Panc1 (cell line): ENCODE measurements around the gene CERS1. TPM values are rescaled to one million over a fixed set of nuclear protein-coding genes. Genes with fewer than 3 reads are reported as not detected.
A peak's percentile ranks its signal among the peaks of the same experiment; 100 is the strongest.
"Not testable (repeated sequence)": the region's sequence is repeated elsewhere in the genome, so short reads cannot be mapped to it uniquely, and the experiment has no call there.

ENCODE experiments used
- ATAC-seq: fragments of 200-7000 bp; cut with Tn5 transposase; 2 replicates; pipeline ENCODE4 v1.9.1; 2020; ENCODE audit warnings: mild to moderate bottlenecking, moderate library complexity
- BruUV-seq: library from RNA; stranded (reverse); fragments of 400-500 nt; replicated peaks from 2 replicates; lab custom pipeline; 2021; lab: Mats Ljungman, UMichigan
- CTCF ChIA-PET: fragments of 300-600 bp; sonication (Branson Sonifier 250); formaldehyde crosslinking; loops from one replicate; lab custom pipeline; 2022; ENCODE audit warnings: antibody characterized with exemption; lab: Charles Lee
- POLR2A ChIA-PET: fragments of 300-600 bp; sonication (Branson Sonifier 250); formaldehyde crosslinking; loops from one replicate; lab custom pipeline; 2022; ENCODE audit warnings: antibody characterized with exemption; lab: Charles Lee
- DNase-seq: peaks from one replicate; pipeline ENCODE4 v3.0.0-alpha.2; 2010; ENCODE audit warnings: low read depth, low spot score
- H3K27ac ChIP-seq: 2 replicates; pipeline ENCODE4 v1.5.1; 2011; ENCODE audit warnings: mild to moderate bottlenecking, low read length, inconsistent platforms
- H3K27me3 ChIP-seq: fragments of 200-500 bp; sonication (Bioruptor generic); 2 replicates; pipeline ENCODE4 v1.6.0; 2014; ENCODE audit warnings: low read length, inconsistent platforms; ENCODE audit not compliant: control insufficient read depth, insufficient read depth
- H3K36me3 ChIP-seq: fragments of 200-500 bp; sonication (Bioruptor generic); 2 replicates; pipeline ENCODE4 v1.5.1; 2014; ENCODE audit warnings: inconsistent platforms, mild to moderate bottlenecking, low read length, moderate library complexity; ENCODE audit not compliant: control insufficient read depth, insufficient read depth
- H3K4me1 ChIP-seq: 2 replicates; pipeline ENCODE4 v1.5.1; 2011; ENCODE audit warnings: inconsistent platforms, mild to moderate bottlenecking, low read length, moderate library complexity; ENCODE audit not compliant: control insufficient read depth, insufficient read depth
- H3K4me3 ChIP-seq, 2 experiments: 2 replicates each; pipeline ENCODE4 v1.5.1; 2011 to 2012; ENCODE audit warnings: low read depth in 2 of 2, low read length in 2 of 2, mild to moderate bottlenecking in 2 of 2, inconsistent platforms in 1 of 2, moderate library complexity in 1 of 2
- H3K9me3 ChIP-seq: fragments of 200-500 bp; sonication (Bioruptor generic); 2 replicates; pipeline ENCODE4 v1.5.1; 2014; ENCODE audit warnings: low read depth, mild to moderate bottlenecking, inconsistent platforms, low read length, moderate library complexity; ENCODE audit not compliant: control insufficient read depth, insufficient read depth
- CTCF ChIP-seq: fragments of 450-650 bp; IDR thresholded peaks from 2 replicates; pipeline ENCODE4 v1.5.1; 2017; ENCODE audit warnings: mild to moderate bottlenecking
- POLR2AphosphoS5 ChIP-seq: IDR thresholded peaks from 2 replicates; pipeline ENCODE4 v1.6.1; 2012; ENCODE audit warnings: mild to moderate bottlenecking, low read depth, low read length, moderate library complexity
- SIN3A ChIP-seq: IDR thresholded peaks from 2 replicates; pipeline ENCODE4 v1.6.1; 2012; ENCODE audit warnings: low read depth, mild to moderate bottlenecking, low read length, moderate library complexity, borderline replicate concordance; ENCODE audit not compliant: insufficient read depth
- in situ Hi-C: cut with HindIII; loops from 2 replicates; pipeline ENCODE4 v1.10.0; 2016; ENCODE audit warnings: low sequenced_read_pairs, low pct_unique_long_range_greater_than_20kb
- intact Hi-C: fragments of 100-400 bp; cut with micrococcal nuclease; formaldehyde crosslinking; loops from one replicate; pipeline ENCODE4 v1.10.0; 2022; ENCODE audit not compliant: unreplicated experiment
- total RNA-seq: library from RNA; stranded (reverse); gene quantifications from one replicate; pipeline ENCODE4 v1.2.1, GENCODE V29; 2021; ENCODE audit not compliant: unreplicated experiment

The CERS1 gene
- total RNA-seq, 1 experiment from 2014 or later, result 4.5 TPM

GRCh38 chr19:18919086-18919899, 23.3 kb upstream of the CERS1 start, which contains the start of the genes COPE and DDX49:
Gene COPE (minus strand): TSS chr19:18919387. CDS start chr19:18919348, 39 bp downstream.
Gene DDX49 (plus strand): TSS chr19:18919715. CDS start chr19:18919742, 27 bp downstream.
- no TSS peak for BruUV-seq
- H3K4me3 ChIP-seq, result peak within 1 kb of the TSS; percentile 79 to 87
- H3K36me3 ChIP-seq, result no peaks in the 10 kb centered on the region; the same call in 1 of the 2 replicates
- H3K27ac ChIP-seq, result peak within 1 kb of the TSS; percentile 80
- no peak; the same call in none of the 2 replicates for TF ChIP-seq POLR2AphosphoS5
- peak; percentile 86; the same call in 1 of the 2 replicates for TF ChIP-seq SIN3A
- intact Hi-C loops, result no loop called here
- peak; percentile 97 for DNase-seq
- in situ Hi-C loops, result no loop called here
- peak; percentile 96 for ATAC-seq
- ChIA-PET POLR2A (interaction anchor here (0.5 to 0.6 kb wide), 3 partner anchors 25 to 57 kb away, joined by 3 to 12 read pairs (median 3); no protein-coding TSS in a partner anchor), CTCF (interaction anchor here (0.6 to 1.7 kb wide), 3 partner anchors 25 to 68 kb away, joined by 3 to 6 read pairs (median 4); no protein-coding TSS in a partner anchor)
- no peaks in the 10 kb centered on the region for H3K27me3 ChIP-seq
- 0 out of 2 replicates have a peak, but pooled peaks cover 2% of the 10 kb centered on the region for H3K4me1 ChIP-seq
- H3K9me3 ChIP-seq, result no peaks in the 10 kb centered on the region

- peak overlapping the region in 1 of 2 experiments; percentile 87; a peak in 1 of 4 replicates for H3K4me3 ChIP-seq
- intact Hi-C loops, DNase-seq, in situ Hi-C loops, H3K27ac ChIP-seq, H3K9me3 ChIP-seq, H3K27me3 ChIP-seq, H3K4me1 ChIP-seq, BruUV-seq, H3K36me3 ChIP-seq, ATAC-seq: not testable (repeated sequence)
- CTCF ChIA-PET, result interaction anchor here (0.7 kb wide), 1 partner anchor 22 kb away, joined by 6 read pairs; no protein-coding TSS in a partner anchor
- POLR2A ChIA-PET, result interaction anchor here (0.6 to 0.7 kb wide), 2 partner anchors 18 to 410 kb away, joined by 4 to 11 read pairs; no protein-coding TSS in a partner anchor
These were observed 21.6 kb upstream of the CERS1 start for GRCh38 chr19:18917593-18917992.

DNA sequence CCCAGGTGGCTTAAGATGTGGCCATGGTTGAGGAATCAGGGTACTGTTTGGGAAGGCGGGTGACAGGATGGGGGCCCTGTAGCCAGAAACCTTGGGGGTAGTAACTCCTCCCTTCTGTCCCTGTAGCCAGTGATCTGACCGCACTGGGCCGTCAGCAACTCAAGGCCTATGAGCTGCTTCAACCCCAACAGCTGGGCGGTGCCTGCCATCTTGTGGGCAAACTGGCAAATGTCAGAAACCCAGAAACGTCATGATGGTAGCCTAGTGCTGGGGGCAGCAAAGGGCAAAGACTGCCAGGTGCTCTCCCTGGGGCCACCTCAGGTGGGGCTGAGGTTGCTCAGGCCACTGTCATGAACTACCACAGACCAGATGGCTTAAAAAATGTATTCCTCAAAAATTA, 19.7 kb upstream of the CERS1 start:
- no peak for DNase-seq
- CTCF ChIA-PET, result interaction anchor here (1.0 kb wide), 2 partner anchors 21 to 71 kb away, joined by 3 read pairs; no protein-coding TSS in a partner anchor

More for the DNA sequence above, 19.7 kb upstream of the CERS1 start:
- Histone ChIP-seq H3K27me3 (no peaks in the 10 kb centered on the region), H3K36me3 (no peaks in the 10 kb centered on the region; the same call in 1 of the 2 replicates), H3K27ac (no peak overlapping the region), H3K4me1 (0 out of 2 replicates have a peak, but pooled peaks cover 2% of the 10 kb centered on the region), H3K4me3 (no peak overlapping the region), H3K9me3 (no peaks in the 10 kb centered on the region)
- POLR2A ChIA-PET, result no interaction called here
- peak; percentile 34; the same call in 1 of the 2 replicates for ATAC-seq
- no TSS peak for BruUV-seq
- TF ChIP-seq CTCF, result no peak; the same call in 1 of the 2 replicates
- intact Hi-C loops, result no loop called here
- in situ Hi-C loops, result no loop called here
